B cell (primary cell): ENCODE data around the gene ABCF1. TPM values are rescaled to one million over a fixed set of nuclear protein-coding genes. Genes with fewer than 3 reads are reported as not detected.

Source experiments
- ATAC-seq: fragments of 200-7000 bp; cut with Tn5 transposase; one replicate; pipeline ENCODE4 v1.10.0; 2021; ENCODE audit warnings: low read depth, mild to moderate bottlenecking, moderate number of reproducible peaks, moderate library complexity
- CTCF ChIA-PET: fragments of 350-600 bp; sonication (Branson Sonifier 250); formaldehyde crosslinking; loops from one replicate; lab custom pipeline; 2021; ENCODE audit warnings: antibody characterized with exemption, inconsistent platforms; lab: Charles Lee
- POLR2A ChIA-PET: fragments of 350-600 bp; sonication (Branson Sonifier 250); formaldehyde crosslinking; loops from one replicate; lab custom pipeline; 2021; ENCODE audit warnings: antibody characterized with exemption; lab: Charles Lee
- DNase-seq: peaks from one replicate; pipeline ENCODE4 v3.0.0; 2013
- H2AFZ ChIP-seq: 2 replicates; pipeline ENCODE4 v1.6.1; 2012; ENCODE audit warnings: mild to moderate bottlenecking, low read depth, low read length; ENCODE audit not compliant: insufficient read depth, poor library complexity, severe bottlenecking
- H3K27ac ChIP-seq, 2 donors: 1 replicate in 1 of 2; 2 replicates in 1 of 2; pipeline ENCODE4 v1.5.1; 2012 to 2013; ENCODE audit warnings: low read length in 2 of 2, mild to moderate bottlenecking in 2 of 2, moderate library complexity in 1 of 2
- H3K27me3 ChIP-seq, 4 experiments: fragments of 200-600 bp in 1 of 4; sonication (generic) in 1 of 4; replicated peaks in 1 of 4; 1 replicate in 2 of 4; 2 replicates in 2 of 4; pipeline versions ENCODE4 v1.6.1 to v1.7.0; 2013 to 2016; ENCODE audit warnings: low read length in 3 of 4, mild to moderate bottlenecking in 2 of 4, mixed read lengths in 1 of 4, moderate library complexity in 1 of 4; ENCODE audit not compliant: insufficient read depth in 4 of 4, control insufficient read depth in 3 of 4; ENCODE audit errors: control extremely low read depth in 1 of 4
- H3K36me3 ChIP-seq, 2 experiments: replicated peaks in 1 of 2; 1 replicate in 1 of 2; 2 replicates in 1 of 2; pipeline versions ENCODE4 v1.6.1 to v1.7.1; 2013; ENCODE audit warnings: low read length in 1 of 2; ENCODE audit not compliant: insufficient read depth in 2 of 2, control insufficient read depth in 1 of 2; ENCODE audit errors: control extremely low read depth in 1 of 2, extremely low read depth in 1 of 2
- H3K4me1 ChIP-seq, 2 donors: fragments of 200-600 bp in 1 of 2; sonication (generic) in 1 of 2; 1 replicate in 1 of 2; 2 replicates in 1 of 2; pipeline versions ENCODE4 v1.5.1 to v1.6.1; 2013 to 2017; ENCODE audit warnings: low read length in 2 of 2; ENCODE audit not compliant: control insufficient read depth in 2 of 2, insufficient read depth in 2 of 2
- H3K4me2 ChIP-seq: replicated peaks from 2 replicates; pipeline ENCODE3; 2012; ENCODE audit warnings: mild to moderate bottlenecking, low read depth, low read length; ENCODE audit not compliant: poor library complexity, severe bottlenecking
- H3K4me3 ChIP-seq, 5 experiments: fragments of 200-600 bp in 1 of 5; sonication (generic) in 1 of 5; 1 replicate in 3 of 5; 2 replicates in 2 of 5; pipeline versions ENCODE4 v1.5.1 to v1.7.0; 2011 to 2016; ENCODE audit warnings: low read length in 4 of 5, mild to moderate bottlenecking in 4 of 5, low read depth in 2 of 5, control low read depth in 1 of 5, moderate library complexity in 1 of 5; ENCODE audit not compliant: insufficient read depth in 1 of 5; ENCODE audit errors: control extremely low read depth in 1 of 5, extremely low read depth in 1 of 5
- H3K79me2 ChIP-seq: fragments of 200-600 bp; sonication (generic); one replicate; pipeline ENCODE4 v1.6.0; 2016; ENCODE audit warnings: low read length; ENCODE audit not compliant: control insufficient read depth, insufficient read depth
- H3K9ac ChIP-seq: fragments of 200-600 bp; sonication (generic); 2 replicates; pipeline ENCODE4 v1.6.1; 2017; ENCODE audit warnings: mild to moderate bottlenecking, low read length, moderate library complexity
- H3K9me3 ChIP-seq, 3 donors: one replicate each; pipeline versions ENCODE4 v1.6.1 to v1.7.1; 2013; ENCODE audit warnings: low read length in 2 of 3; ENCODE audit not compliant: control insufficient read depth in 2 of 3, insufficient read depth in 1 of 3; ENCODE audit errors: control extremely low read depth in 1 of 3
- H4K20me1 ChIP-seq: 2 replicates; pipeline ENCODE4 v1.6.0; 2012; ENCODE audit warnings: mild to moderate bottlenecking, low read length; ENCODE audit not compliant: insufficient read depth, control insufficient read depth, poor library complexity, severe bottlenecking
- H3K27ac Mint-ChIP-seq: one replicate; pipeline ENCODE4 v1.8.0; 2021; ENCODE audit warnings: mixed read lengths
- H3K27me3 Mint-ChIP-seq: one replicate; pipeline ENCODE4 v1.8.0; 2021; ENCODE audit warnings: mixed read lengths
- H3K4me1 Mint-ChIP-seq: one replicate; pipeline ENCODE4 v1.8.0; 2021; ENCODE audit warnings: mixed read lengths
- H3K4me3 Mint-ChIP-seq: one replicate; pipeline ENCODE4 v1.8.0; 2021; ENCODE audit warnings: mixed read lengths
- H3K9me3 Mint-ChIP-seq: one replicate; pipeline ENCODE4 v1.8.0; 2022; ENCODE audit warnings: mixed read lengths; ENCODE audit not compliant: insufficient read depth
- CTCF ChIP-seq: fragments of 200-600 bp; IDR thresholded peaks from one replicate; pipeline ENCODE4 v1.8.0; 2022; ENCODE audit warnings: antibody characterized with exemption, mild to moderate bottlenecking
- EZH2 ChIP-seq: IDR thresholded peaks from 2 replicates; pipeline ENCODE4 v1.6.1; 2012; ENCODE audit warnings: borderline replicate concordance, low read depth, mild to moderate bottlenecking, moderate library complexity, low read length; ENCODE audit not compliant: insufficient read depth, poor library complexity, severe bottlenecking
- WGBS: methylation state at CpG from one replicate; pipeline ENCODE4 v1.1.5; 2013; ENCODE audit warnings: missing lambda C conversion rate; ENCODE audit not compliant: insufficient coverage; 5-methylcytosine and 5-hydroxymethylcytosine counted together
- intact Hi-C: fragments of 100-400 bp; cut with micrococcal nuclease; formaldehyde crosslinking; loops from one replicate; pipeline ENCODE4 v1.10.0; 2022
- polyA plus RNA-seq: library from polyadenylated mRNA; depleted of rRNA; stranded (reverse); fragments of >200 nt; gene quantifications from 2 replicates; pipeline ENCODE4 v1.2.3, GENCODE V29; 2012
- total RNA-seq, 2 donors: library from RNA; stranded (reverse); fragments of 120-200 nt in 1 of 2; gene quantifications; 1 replicate in 1 of 2; 2 replicates in 1 of 2; pipeline versions ENCODE4 v1.2.3 to v1.2.4, GENCODE V29; 2013 to 2022

ABCF1 gene
- total and polyA plus RNA-seq, 2 donors (not counting 1 experiment from before 2014, with no cell fraction given), result 22.8 to 60.9 TPM

GRCh38 chr6:30626484-30627366 is 55.5 kb downstream of the ABCF1 start, which contains the start of gene ATAT1:
ATAT1 (plus strand) TSS chr6:30626874.
- no peaks in the 10 kb centered on the region for H3K27me3 Mint-ChIP-seq
- ChIA-PET POLR2A (interaction anchor here (1.0 to 1.6 kb wide), 3 partner anchors 9 to 14 kb away, joined by 5 read pairs; partner anchors contain the start of genes MRPS18B and PPP1R10), CTCF (interaction anchor here (0.7 to 2.4 kb wide), 11 partner anchors 8 to 461 kb away, joined by 3 to 18 read pairs (median 4); partner anchors contain the start of gene DHX16)
- intact Hi-C loops, result loop anchor here (1.0 kb wide), 4 partner anchors 9 to 105 kb away; partner anchors contain the start of genes C6orf136, DHX16, MRPS18B and PPP1R10
- peaks cover 19% of the 10 kb centered on the region for H3K4me1 Mint-ChIP-seq
- no peaks in the 10 kb centered on the region for H3K9me3 Mint-ChIP-seq
- H3K4me2 ChIP-seq, result peak within 1 kb of the TSS; percentile 89
- peak within 1 kb of the TSS; percentile 81 for H3K9ac ChIP-seq
- H3K4me1 ChIP-seq, result peaks cover 12 to 18% of the 10 kb centered on the region in 2 donors
- DNase-seq (peak; percentile 93), ATAC-seq (peak; percentile 99)
- 6% methylated on average over 35 of the region's 36 CpGs for WGBS
- no peaks in the 10 kb centered on the region for H3K27me3 ChIP-seq
- H3K27ac Mint-ChIP-seq, result peak within 1 kb of the TSS; percentile 89
- H3K4me3 ChIP-seq, result peak within 1 kb of the TSS; percentile 60 to 87 (median 72)
- peak within 1 kb of the TSS; percentile 93 for H3K4me3 Mint-ChIP-seq
- H4K20me1 ChIP-seq, result no peaks in the 10 kb centered on the region
- TF ChIP-seq CTCF (peak; percentile 64), EZH2 (no peak)
- H3K27ac ChIP-seq, result peak within 1 kb of the TSS; percentile 84 to 87
- H3K79me2 ChIP-seq, result peaks cover 26% of the 10 kb centered on the region
- peaks cover 5 to 53% of the 10 kb centered on the region in 2 experiments for H3K36me3 ChIP-seq
- peak within 1 kb of the TSS; percentile 91 for H2AFZ ChIP-seq
- no peaks in the 10 kb centered on the region for H3K9me3 ChIP-seq

GRCh38 chr6:30635834-30636233 is 64.6 kb downstream of the ABCF1 start:
- peaks cover 2 to 17% of the 10 kb centered on the region in 2 experiments for H3K36me3 ChIP-seq
- no peak overlapping the region for H3K4me2 ChIP-seq
- no peaks in the 10 kb centered on the region for H3K27me3 ChIP-seq
- 100% methylated on average over 3 of the region's 3 CpGs for WGBS
- CTCF ChIA-PET, result no interaction called here
- H2AFZ ChIP-seq, result no peak overlapping the region
- Mint-ChIP-seq H3K9me3 (no peaks in the 10 kb centered on the region), H3K4me1 (no peaks in the 10 kb centered on the region), H3K27ac (no peak overlapping the region), H3K4me3 (no peak overlapping the region), H3K27me3 (no peaks in the 10 kb centered on the region)
- peaks cover under 1% of the 10 kb centered on the region for H3K79me2 ChIP-seq
- ATAC-seq (no peak), DNase-seq (no peak)
- TF ChIP-seq CTCF (no peak), EZH2 (no peak)
- H3K27ac ChIP-seq, result no peak overlapping the region
- intact Hi-C loops, result no loop called here
- no peak overlapping the region for H3K9ac ChIP-seq
- no peaks in the 10 kb centered on the region for H3K9me3 ChIP-seq
- no peaks in the 10 kb centered on the region for H4K20me1 ChIP-seq
- POLR2A ChIA-PET, result no interaction called here
- no peaks in the 10 kb centered on the region for H3K4me1 ChIP-seq
- H3K4me3 ChIP-seq, result no peak overlapping the region
